Measurements from ENCODE around the gene PARP11. TPM values are rescaled to one million over a fixed set of nuclear protein-coding genes. Genes with fewer than 3 reads are reported as not detected.

The PARP11 gene
- total RNA-seq, 1 donor from 2014 or later, result 10.4 TPM

DNA sequence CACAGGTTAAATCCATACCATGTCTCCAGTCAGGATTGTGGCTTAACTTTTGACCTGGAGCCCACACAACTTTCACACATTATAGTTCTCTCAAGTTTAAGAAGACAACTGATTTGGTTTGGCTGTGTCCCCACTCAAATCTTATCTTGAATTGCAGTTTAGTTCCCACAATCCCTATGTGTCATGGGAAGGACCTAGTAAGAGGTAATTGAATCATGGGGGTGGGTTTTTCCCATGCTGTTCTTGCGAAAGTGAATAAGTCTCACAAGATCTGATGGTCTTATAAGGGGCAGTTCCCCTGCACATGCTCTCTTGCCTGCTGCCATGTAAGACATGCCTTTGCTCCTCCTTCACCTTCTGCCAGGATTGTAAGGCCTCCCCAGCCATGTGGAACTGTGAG lies 38.2 kb upstream of the PARP11 start:
- no peak overlapping the region for H2AFZ ChIP-seq (ENCODE audit: low read depth, low read length)
- no peak overlapping the region for H3K27ac ChIP-seq (ENCODE audit: low read depth, low read length)
- H3K4me3 Mint-ChIP-seq (ENCODE audit: unreplicated experiment), result no peak overlapping the region
- H3K4me2 ChIP-seq (ENCODE audit: low read length), result no peak overlapping the region
- H3K27me3 ChIP-seq (ENCODE audit: insufficient read depth, low read length), result no peaks in the 10 kb centered on the region
- peaks cover 4% of the 10 kb centered on the region for H3K9me3 ChIP-seq (ENCODE audit: insufficient read depth, low read depth, low read length)
- peak overlapping the region; percentile 18 for H3K27ac Mint-ChIP-seq (ENCODE audit: unreplicated experiment)
- peaks cover 5% of the 10 kb centered on the region for H3K36me3 Mint-ChIP-seq (ENCODE audit: low read depth, unreplicated experiment)
- no peaks in the 10 kb centered on the region for H3K36me3 ChIP-seq (ENCODE audit: insufficient read depth, low read length)
- H3K27me3 Mint-ChIP-seq (ENCODE audit: low read depth, unreplicated experiment), result no peaks in the 10 kb centered on the region
- no peak overlapping the region for H3K9ac ChIP-seq (ENCODE audit: low read length)
- H3K4me1 ChIP-seq (ENCODE audit: insufficient read depth, low read length), result no peaks in the 10 kb centered on the region
- H3K79me2 ChIP-seq (ENCODE audit: insufficient read depth, low read length), result no peaks in the 10 kb centered on the region
- TF ChIP-seq EZH2 (IDR thresholded peaks at IDR 0.05; ENCODE audit: insufficient read depth, low read length), result no peak
- TF ChIP-seq, protein P1, sequence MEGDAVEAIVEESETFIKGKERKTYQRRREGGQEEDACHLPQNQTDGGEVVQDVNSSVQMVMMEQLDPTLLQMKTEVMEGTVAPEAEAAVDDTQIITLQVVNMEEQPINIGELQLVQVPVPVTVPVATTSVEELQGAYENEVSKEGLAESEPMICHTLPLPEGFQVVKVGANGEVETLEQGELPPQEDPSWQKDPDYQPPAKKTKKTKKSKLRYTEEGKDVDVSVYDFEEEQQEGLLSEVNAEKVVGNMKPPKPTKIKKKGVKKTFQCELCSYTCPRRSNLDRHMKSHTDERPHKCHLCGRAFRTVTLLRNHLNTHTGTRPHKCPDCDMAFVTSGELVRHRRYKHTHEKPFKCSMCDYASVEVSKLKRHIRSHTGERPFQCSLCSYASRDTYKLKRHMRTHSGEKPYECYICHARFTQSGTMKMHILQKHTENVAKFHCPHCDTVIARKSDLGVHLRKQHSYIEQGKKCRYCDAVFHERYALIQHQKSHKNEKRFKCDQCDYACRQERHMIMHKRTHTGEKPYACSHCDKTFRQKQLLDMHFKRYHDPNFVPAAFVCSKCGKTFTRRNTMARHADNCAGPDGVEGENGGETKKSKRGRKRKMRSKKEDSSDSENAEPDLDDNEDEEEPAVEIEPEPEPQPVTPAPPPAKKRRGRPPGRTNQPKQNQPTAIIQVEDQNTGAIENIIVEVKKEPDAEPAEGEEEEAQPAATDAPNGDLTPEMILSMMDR (IDR thresholded peaks at IDR 0.05; ENCODE audit: insufficient read depth, low read depth, low read length), result no peak
- peaks cover 11% of the 10 kb centered on the region for H3K9me3 Mint-ChIP-seq (ENCODE audit: unreplicated experiment)
- FAIRE-seq, result no peak
- DNase-seq (ENCODE audit: low read depth), result no peak
- no peaks in the 10 kb centered on the region for H4K20me1 ChIP-seq (ENCODE audit: insufficient read depth, low read length)
- H3K4me3 ChIP-seq (ENCODE audit: insufficient read depth, low read depth, low read length), result no peak overlapping the region
- H3K4me1 Mint-ChIP-seq (ENCODE audit: low read depth, unreplicated experiment), result peaks cover 16% of the 10 kb centered on the region

DNA sequence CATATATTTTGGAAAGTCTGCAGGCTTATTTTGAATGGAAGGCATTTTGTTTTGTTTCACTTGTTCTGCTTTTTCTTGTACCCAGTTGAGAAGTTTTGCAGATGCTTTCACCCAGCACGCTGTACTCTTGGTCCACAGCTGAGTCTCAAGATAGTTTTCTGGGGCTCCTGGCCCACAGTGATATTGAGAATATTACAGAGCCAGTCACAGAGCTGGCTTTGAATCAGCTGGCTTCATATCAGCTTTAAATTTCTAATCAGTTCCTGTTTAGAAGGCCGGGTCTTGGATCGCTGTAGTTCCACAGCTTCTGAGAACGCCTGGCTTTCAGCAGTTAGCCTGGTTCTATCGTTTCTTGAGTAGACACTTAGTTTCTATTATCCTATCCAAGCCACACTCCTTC lies 32.5 kb upstream of the PARP11 start:
- no peaks in the 10 kb centered on the region for H3K36me3 Mint-ChIP-seq (ENCODE audit: low read depth, unreplicated experiment)
- H3K27me3 Mint-ChIP-seq (ENCODE audit: low read depth, unreplicated experiment), result peaks cover 3% of the 10 kb centered on the region
- Histone ChIP-seq H2AFZ (ENCODE audit: low read depth, low read length) (no peak overlapping the region), H3K36me3 (ENCODE audit: insufficient read depth, low read length) (no peaks in the 10 kb centered on the region), H4K20me1 (ENCODE audit: insufficient read depth, low read length) (no peaks in the 10 kb centered on the region), H3K79me2 (ENCODE audit: insufficient read depth, low read length) (no peaks in the 10 kb centered on the region), H3K9ac (ENCODE audit: low read length) (no peak overlapping the region), H3K27ac (ENCODE audit: low read depth, low read length) (no peak overlapping the region), H3K9me3 (ENCODE audit: insufficient read depth, low read depth, low read length) (peaks cover 4% of the 10 kb centered on the region), H3K27me3 (ENCODE audit: insufficient read depth, low read length) (no peaks in the 10 kb centered on the region), H3K4me3 (ENCODE audit: insufficient read depth, low read depth, low read length) (no peak overlapping the region), H3K4me2 (ENCODE audit: low read length) (no peak overlapping the region), H3K4me1 (ENCODE audit: insufficient read depth, low read length) (no peaks in the 10 kb centered on the region)
- H3K4me3 Mint-ChIP-seq (ENCODE audit: unreplicated experiment), result no peak overlapping the region
- no peaks in the 10 kb centered on the region for H3K9me3 Mint-ChIP-seq (ENCODE audit: unreplicated experiment)
- no peak overlapping the region for H3K27ac Mint-ChIP-seq (ENCODE audit: unreplicated experiment)
- no peak for TF ChIP-seq EZH2 (IDR thresholded peaks at IDR 0.05; ENCODE audit: insufficient read depth, low read length)
- TF ChIP-seq, protein P1 (IDR thresholded peaks at IDR 0.05; ENCODE audit: insufficient read depth, low read depth, low read length), result no peak
- FAIRE-seq (no peak), DNase-seq (ENCODE audit: low read depth) (no peak)
- peaks cover 7% of the 10 kb centered on the region for H3K4me1 Mint-ChIP-seq (ENCODE audit: low read depth, unreplicated experiment)

DNA sequence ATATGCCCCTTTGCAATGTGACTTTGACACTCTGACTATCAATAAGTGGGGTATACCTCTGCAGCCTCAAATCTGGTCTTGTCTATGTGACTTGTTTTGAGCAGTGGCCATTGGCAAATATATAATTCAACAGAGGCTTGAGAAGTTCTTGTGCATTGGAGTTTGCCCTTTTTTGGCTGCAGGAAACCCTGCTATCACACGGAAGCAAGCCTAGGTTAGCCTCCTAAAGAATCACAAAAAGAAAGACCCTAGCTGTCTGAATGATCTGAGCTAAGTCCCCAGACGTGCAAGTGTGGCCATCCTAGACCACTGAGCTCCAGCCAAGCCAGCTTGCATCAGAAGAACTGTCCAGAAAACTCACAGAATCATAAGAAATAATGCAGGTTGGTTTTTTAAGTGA lies 31.8 kb upstream of the PARP11 start:
- H3K27ac Mint-ChIP-seq (ENCODE audit: unreplicated experiment), result no peak overlapping the region
- Histone ChIP-seq H3K9ac (ENCODE audit: low read length) (no peak overlapping the region), H2AFZ (ENCODE audit: low read depth, low read length) (no peak overlapping the region), H3K4me1 (ENCODE audit: insufficient read depth, low read length) (no peaks in the 10 kb centered on the region), H4K20me1 (ENCODE audit: insufficient read depth, low read length) (no peaks in the 10 kb centered on the region), H3K4me2 (ENCODE audit: low read length) (no peak overlapping the region), H3K36me3 (ENCODE audit: insufficient read depth, low read length) (no peaks in the 10 kb centered on the region), H3K27ac (ENCODE audit: low read depth, low read length) (no peak overlapping the region), H3K9me3 (ENCODE audit: insufficient read depth, low read depth, low read length) (peaks cover 4% of the 10 kb centered on the region), H3K79me2 (ENCODE audit: insufficient read depth, low read length) (no peaks in the 10 kb centered on the region), H3K4me3 (ENCODE audit: insufficient read depth, low read depth, low read length) (no peak overlapping the region), H3K27me3 (ENCODE audit: insufficient read depth, low read length) (no peaks in the 10 kb centered on the region)
- H3K4me3 Mint-ChIP-seq (ENCODE audit: unreplicated experiment), result no peak overlapping the region
- FAIRE-seq (no peak), DNase-seq (ENCODE audit: low read depth) (no peak)
- no peaks in the 10 kb centered on the region for H3K36me3 Mint-ChIP-seq (ENCODE audit: low read depth, unreplicated experiment)
- H3K9me3 Mint-ChIP-seq (ENCODE audit: unreplicated experiment), result no peaks in the 10 kb centered on the region
- TF ChIP-seq EZH2 (IDR thresholded peaks at IDR 0.05; ENCODE audit: insufficient read depth, low read length), result no peak
- TF ChIP-seq, protein P1 (IDR thresholded peaks at IDR 0.05; ENCODE audit: insufficient read depth, low read depth, low read length), result no peak
- peaks cover 3% of the 10 kb centered on the region for H3K27me3 Mint-ChIP-seq (ENCODE audit: low read depth, unreplicated experiment)
- peaks cover 7% of the 10 kb centered on the region for H3K4me1 Mint-ChIP-seq (ENCODE audit: low read depth, unreplicated experiment)
